NCI-H524 treated with DMSO at 0.1 percent for 48 hours (cell line): ENCODE results near the gene GCLM.
"Not testable (repeated sequence)": the region's sequence is repeated elsewhere in the genome, so short reads cannot be mapped to it uniquely, and the experiment has no call there.

Experiments
- DNase-seq: peaks from one replicate; lab custom pipeline; 2025; lab: John Stamatoyannopoulos, UW

Gene GCLM

GRCh38 chr1:93909146-93910050 is at the start of gene GCLM:
Gene GCLM (minus strand): TSS chr1:93909430. CDS start chr1:93909163, 267 bp downstream.
- peak; percentile 45 for DNase-seq

GRCh38 chr1:93958726-93959100 is 49.5 kb upstream of the GCLM start:
- DNase-seq = no peak

- DNase-seq = no peak
These were observed 48.9 kb upstream of the GCLM start for GRCh38 chr1:93958032-93958725.

GRCh38 chr1:93955765-93956164 is 46.5 kb upstream of the GCLM start:
- no peak for DNase-seq

GRCh38 chr1:93947002-93947686 is 37.9 kb upstream of the GCLM start:
- not testable (repeated sequence) for DNase-seq

GRCh38 chr1:93938461-93939145 is 29.4 kb upstream of the GCLM start:
- no peak for DNase-seq

GRCh38 chr1:93937997-93938396 is 28.8 kb upstream of the GCLM start:
- no peak for DNase-seq

GRCh38 chr1:93925206-93925605 is 16.0 kb upstream of the GCLM start:
- no peak for DNase-seq

- DNase-seq = no peak
These were observed 10.6 kb upstream of the GCLM start for GRCh38 chr1:93919780-93920179.

- DNase-seq = no peak
These were observed 8.1 kb upstream of the GCLM start for GRCh38 chr1:93917302-93917701.

- not testable (repeated sequence) for DNase-seq
These were observed 1.6 kb upstream of the GCLM start for GRCh38 chr1:93910880-93911279.

- DNase-seq = no peak
These were observed 1.1 kb upstream of the GCLM start for GRCh38 chr1:93910305-93910704.

- DNase-seq = no peak
These were observed 660 bp downstream of the GCLM start for GRCh38 chr1:93908394-93909145.

GRCh38 chr1:93907718-93908117 is 1.5 kb downstream of the GCLM start:
- no peak for DNase-seq

GRCh38 chr1:93906480-93906879 is 2.8 kb downstream of the GCLM start:
- DNase-seq = no peak

GRCh38 chr1:93905734-93906133 is 3.5 kb downstream of the GCLM start:
- no peak for DNase-seq

- DNase-seq = no peak
These were observed 4.2 kb downstream of the GCLM start for GRCh38 chr1:93905051-93905450.

GRCh38 chr1:93904228-93904627 is 5.0 kb downstream of the GCLM start:
- no peak for DNase-seq

- DNase-seq = no peak
These were observed 8.3 kb downstream of the GCLM start for GRCh38 chr1:93900723-93901504.

- no peak for DNase-seq
These were observed 9.6 kb downstream of the GCLM start for GRCh38 chr1:93899543-93900207.
